PC-3 (cell line): ENCODE measurements around the gene TOMM20. TPM values are rescaled to one million over a fixed set of nuclear protein-coding genes. Genes with fewer than 3 reads are reported as not detected.
"Not testable (repeated sequence)": the region's sequence is repeated elsewhere in the genome, so short reads cannot be mapped to it uniquely, and the experiment has no call there.

Experiments
- ATAC-seq: fragments of 200-7000 bp; cut with Tn5 transposase; 2 replicates; pipeline ENCODE4 v1.9.1; 2020; ENCODE audit warnings: mild to moderate bottlenecking, moderate library complexity
- BruUV-seq: library from RNA; stranded (reverse); fragments of 400-500 nt; replicated peaks from 2 replicates; lab custom pipeline; 2021; lab: Mats Ljungman, UMichigan
- CTCF ChIA-PET: fragments of 300-600 bp; sonication (Branson Sonifier 250); formaldehyde crosslinking; loops from one replicate; lab custom pipeline; 2022; ENCODE audit warnings: antibody characterized with exemption; lab: Charles Lee
- POLR2A ChIA-PET: fragments of 300-600 bp; sonication (Branson Sonifier 250); formaldehyde crosslinking; loops from one replicate; lab custom pipeline; 2022; ENCODE audit warnings: antibody characterized with exemption; ENCODE audit not compliant: unreplicated experiment; lab: Charles Lee
- DNase-seq: peaks from one replicate; pipeline ENCODE4 v3.0.0-alpha.2; 2015
- H2AFZ ChIP-seq: fragments of 300-600 bp; sonication (generic); 2 replicates; pipeline ENCODE4 v1.6.0; 2016; ENCODE audit warnings: antibody characterized with exemption, low read length
- H3F3A ChIP-seq: fragments of 300-600 bp; sonication (generic); one replicate; pipeline ENCODE4 v1.6.0; 2017; ENCODE audit warnings: antibody characterized with exemption, low read length, control low read depth, mild to moderate bottlenecking; ENCODE audit not compliant: unreplicated experiment
- H3K27ac ChIP-seq: fragments of 300-600 bp; sonication (generic); 2 replicates; pipeline ENCODE4 v1.5.1; 2016; ENCODE audit warnings: mild to moderate bottlenecking, low read length
- H3K27me3 ChIP-seq: fragments of 300-600 bp; sonication (generic); 2 replicates; pipeline ENCODE4 v1.6.1; 2016; ENCODE audit warnings: low read length, mixed read lengths
- H3K36me3 ChIP-seq: fragments of 300-600 bp; sonication (generic); 2 replicates; pipeline ENCODE4 v1.6.1; 2016; ENCODE audit warnings: low read depth, mixed run types, low read length, mixed read lengths
- H3K4me1 ChIP-seq: fragments of 300-600 bp; sonication (generic); 2 replicates; pipeline ENCODE4 v1.5.1; 2016; ENCODE audit warnings: low read length; ENCODE audit not compliant: insufficient read depth
- H3K4me2 ChIP-seq: fragments of 300-600 bp; sonication (generic); 2 replicates; pipeline ENCODE4 v1.6.0; 2016; ENCODE audit warnings: low read length
- H3K4me3 ChIP-seq: fragments of 300-600 bp; sonication (generic); 2 replicates; pipeline ENCODE4 v1.5.1; 2016; ENCODE audit warnings: mild to moderate bottlenecking, low read length, mixed read lengths
- H3K79me2 ChIP-seq: fragments of 300-600 bp; sonication (generic); 2 replicates; pipeline ENCODE4 v1.6.1; 2017; ENCODE audit warnings: low read length, mixed read lengths
- H3K9ac ChIP-seq: fragments of 300-600 bp; sonication (generic); 2 replicates; pipeline ENCODE4 v1.6.0; 2016; ENCODE audit warnings: mild to moderate bottlenecking, low read length
- H3K9me2 ChIP-seq: fragments of 300-600 bp; sonication (generic); replicated peaks from 2 replicates; pipeline ENCODE4 v1.6.1; 2016; ENCODE audit warnings: mixed run types, low read length, mixed read lengths
- H3K9me3 ChIP-seq: fragments of 300-600 bp; sonication (generic); 2 replicates; pipeline ENCODE4 v1.6.1; 2016; ENCODE audit warnings: low read length, mixed read lengths
- H4K20me1 ChIP-seq: fragments of 300-600 bp; sonication (generic); 2 replicates; pipeline ENCODE4 v1.6.1; 2016; ENCODE audit warnings: low read length, mixed read lengths
- CTCF ChIP-seq: fragments of 300-600 bp; sonication (generic); conservative IDR thresholded peaks from 2 replicates; pipeline ENCODE4 v1.5.1; 2017; ENCODE audit warnings: antibody characterized with exemption, low read depth, mild to moderate bottlenecking, low read length
- EZH2 ChIP-seq: fragments of 300-600 bp; sonication (generic); IDR thresholded peaks from one replicate; pipeline ENCODE4 v1.6.1; 2017; ENCODE audit warnings: antibody characterized with exemption, mild to moderate bottlenecking, low read length; ENCODE audit not compliant: unreplicated experiment
- EZH2phosphoT487 ChIP-seq: fragments of 300-600 bp; sonication (generic); IDR thresholded peaks from 2 replicates; pipeline ENCODE4 v1.6.1; 2018; ENCODE audit warnings: mild to moderate bottlenecking, antibody characterized with exemption, low read length, borderline replicate concordance
- intact Hi-C: fragments of 100-400 bp; cut with micrococcal nuclease; formaldehyde crosslinking; loops from 2 replicates; pipeline ENCODE4 v1.9.0; 2023
- total RNA-seq: library from RNA; depleted of rRNA; stranded (reverse); fragments of >200 nt; gene quantifications from 2 replicates; pipeline ENCODE4 v1.2.3, GENCODE V29; 2014

Gene TOMM20
- total RNA-seq, 1 experiment from 2014 or later = 48.0 TPM

- POLR2A ChIA-PET = interaction anchor here (0.6 to 2.0 kb wide), 9 partner anchors 18 to 470 kb away, joined by 3 to 17 read pairs (median 5); partner anchors contain the start of gene IRF2BP2
- Histone ChIP-seq H3K9me2 (no peaks in the 10 kb centered on the region), H3K4me3 (peak overlapping the region; percentile 36; the same call in 1 of the 2 replicates), H3K27ac (peak overlapping the region; percentile 100), H3K79me2 (peaks cover 4% of the 10 kb centered on the region; the same call in 1 of the 2 replicates), H3K4me2 (peak overlapping the region; percentile 77), H4K20me1 (no peaks in the 10 kb centered on the region), H3K36me3 (no peaks in the 10 kb centered on the region; the same call in 1 of the 2 replicates), H3K9ac (peak overlapping the region; percentile 95), H3K9me3 (no peaks in the 10 kb centered on the region), H3F3A (peaks cover 12% of the 10 kb centered on the region), H3K27me3 (no peaks in the 10 kb centered on the region), H2AFZ (no peak overlapping the region), H3K4me1 (peaks cover 79% of the 10 kb centered on the region)
- ATAC-seq (no peak; the same call in none of the 2 replicates), DNase-seq (no peak)
- TSS peak; percentile 86 for BruUV-seq
- CTCF ChIA-PET = no interaction called here
- TF ChIP-seq EZH2 (no peak), EZH2phosphoT487 (no peak), CTCF (no peak)
- intact Hi-C loops = loop anchor here (1.0 to 2.0 kb wide), 5 partner anchors 94 to 471 kb away; partner anchors contain the start of gene IRF2BP2
Observed at GRCh38 chr1:235073968-235074522, 54.6 kb downstream of the TOMM20 start.

GRCh38 chr1:235073331-235073967, 55.2 kb downstream of the TOMM20 start:
- Histone ChIP-seq H4K20me1 (no peaks in the 10 kb centered on the region), H3K9ac (peak overlapping the region; percentile 95), H3K36me3 (no peaks in the 10 kb centered on the region; the same call in 1 of the 2 replicates), H3K9me3 (no peaks in the 10 kb centered on the region), H3F3A (peaks cover 12% of the 10 kb centered on the region), H3K79me2 (peaks cover 4% of the 10 kb centered on the region; the same call in 1 of the 2 replicates), H3K9me2 (no peaks in the 10 kb centered on the region), H3K4me3 (peak overlapping the region; percentile 36; the same call in 1 of the 2 replicates), H3K4me1 (peaks cover 79% of the 10 kb centered on the region), H3K27me3 (no peaks in the 10 kb centered on the region), H3K4me2 (peak overlapping the region; percentile 77), H3K27ac (peak overlapping the region; percentile 100), H2AFZ (no peak overlapping the region)
- peak; percentile 95 for DNase-seq
- ChIA-PET POLR2A (interaction anchor here (0.6 to 2.0 kb wide), 9 partner anchors 18 to 470 kb away, joined by 3 to 17 read pairs (median 5); partner anchors contain the start of gene IRF2BP2), CTCF (interaction anchor here (0.6 kb wide), 1 partner anchor 99 kb away, joined by 3 read pairs; no protein-coding TSS in a partner anchor)
- TF ChIP-seq EZH2phosphoT487 (peak; percentile 77), CTCF (no peak)
- BruUV-seq = no TSS peak
- intact Hi-C loops = loop anchor here (1.0 kb wide), 1 partner anchor 93 kb away; no protein-coding TSS in a partner anchor
- peak; percentile 48 for ATAC-seq

GRCh38 chr1:235072577-235072976, 56.1 kb downstream of the TOMM20 start:
- DNase-seq, H3K36me3 ChIP-seq, ATAC-seq, H3K79me2 ChIP-seq, H3K4me3 ChIP-seq, CTCF ChIA-PET, BruUV-seq, H3F3A ChIP-seq, H3K27me3 ChIP-seq, H4K20me1 ChIP-seq, H3K9me2 ChIP-seq, H3K9me3 ChIP-seq, intact Hi-C loops, H2AFZ ChIP-seq, H3K4me2 ChIP-seq: not testable (repeated sequence)
- peak overlapping the region; percentile 90 for H3K9ac ChIP-seq
- POLR2A ChIA-PET = interaction anchor here (2.0 kb wide), 1 partner anchor 461 kb away, joined by 17 read pairs; no protein-coding TSS in a partner anchor
- peaks cover 81% of the 10 kb centered on the region for H3K4me1 ChIP-seq
- H3K27ac ChIP-seq = peak overlapping the region; percentile 100
